GM21825 (cell line): ENCODE data around the gene EGFR.

Experiments
- ATAC-seq: cut with Tn5 transposase; IDR thresholded peaks from one replicate; pipeline ENCODE4 v1.9.1; 2021; ENCODE audit warnings: mild to moderate bottlenecking, moderate library complexity; ENCODE audit not compliant: unreplicated experiment

EGFR gene

DNA sequence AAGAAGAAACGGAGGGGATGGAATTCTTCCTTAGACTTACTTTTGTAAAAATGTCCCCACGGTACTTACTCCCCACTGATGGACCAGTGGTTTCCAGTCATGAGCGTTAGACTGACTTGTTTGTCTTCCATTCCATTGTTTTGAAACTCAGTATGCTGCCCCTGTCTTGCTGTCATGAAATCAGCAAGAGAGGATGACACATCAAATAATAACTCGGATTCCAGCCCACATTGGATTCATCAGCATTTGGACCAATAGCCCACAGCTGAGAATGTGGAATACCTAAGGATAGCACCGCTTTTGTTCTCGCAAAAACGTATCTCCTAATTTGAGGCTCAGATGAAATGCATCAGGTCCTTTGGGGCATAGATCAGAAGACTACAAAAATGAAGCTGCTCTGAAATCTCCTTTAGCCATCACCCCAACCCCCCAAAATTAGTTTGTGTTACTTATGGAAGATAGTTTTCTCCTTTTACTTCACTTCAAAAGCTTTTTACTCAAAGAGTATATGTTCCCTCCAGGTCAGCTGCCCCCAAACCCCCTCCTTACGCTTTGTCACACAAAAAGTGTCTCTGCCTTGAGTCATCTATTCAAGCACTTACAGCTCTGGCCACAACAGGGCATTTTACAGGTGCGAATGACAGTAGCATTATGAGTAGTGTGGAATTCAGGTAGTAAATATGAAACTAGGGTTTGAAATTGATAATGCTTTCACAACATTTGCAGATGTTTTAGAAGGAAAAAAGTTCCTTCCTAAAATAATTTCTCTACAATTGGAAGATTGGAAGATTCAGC, 187.6 kb downstream of the EGFR start:
- no peak for ATAC-seq

DNA sequence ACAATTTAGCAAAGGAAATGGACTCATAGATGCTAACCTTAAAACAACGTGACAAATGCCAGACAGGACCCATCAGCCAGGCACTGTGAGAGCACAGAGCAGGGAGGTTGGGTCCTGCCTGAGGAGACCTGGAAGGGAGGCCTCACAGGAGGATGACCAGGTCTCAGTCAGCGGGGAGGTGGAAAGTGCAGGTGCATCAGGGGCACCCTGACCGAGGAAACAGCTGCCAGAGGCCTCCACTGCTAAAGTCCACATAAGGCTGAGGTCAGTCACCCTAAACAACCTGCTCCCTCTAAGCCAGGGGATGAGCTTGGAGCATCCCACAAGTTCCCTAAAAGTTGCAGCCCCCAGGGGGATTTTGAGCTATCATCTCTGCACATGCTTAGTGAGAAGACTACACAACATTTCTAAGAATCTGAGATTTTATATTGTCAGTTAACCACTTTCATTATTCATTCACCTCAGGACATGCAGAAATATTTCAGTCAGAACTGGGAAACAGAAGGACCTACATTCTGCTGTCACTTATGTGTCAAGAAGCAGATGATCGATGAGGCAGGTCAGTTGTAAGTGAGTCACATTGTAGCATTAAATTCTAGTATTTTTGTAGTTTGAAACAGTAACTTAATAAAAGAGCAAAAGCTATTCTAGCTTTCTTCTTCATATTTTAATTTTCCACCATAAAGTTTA, 188.8 kb downstream of the EGFR start:
- no peak for ATAC-seq

DNA sequence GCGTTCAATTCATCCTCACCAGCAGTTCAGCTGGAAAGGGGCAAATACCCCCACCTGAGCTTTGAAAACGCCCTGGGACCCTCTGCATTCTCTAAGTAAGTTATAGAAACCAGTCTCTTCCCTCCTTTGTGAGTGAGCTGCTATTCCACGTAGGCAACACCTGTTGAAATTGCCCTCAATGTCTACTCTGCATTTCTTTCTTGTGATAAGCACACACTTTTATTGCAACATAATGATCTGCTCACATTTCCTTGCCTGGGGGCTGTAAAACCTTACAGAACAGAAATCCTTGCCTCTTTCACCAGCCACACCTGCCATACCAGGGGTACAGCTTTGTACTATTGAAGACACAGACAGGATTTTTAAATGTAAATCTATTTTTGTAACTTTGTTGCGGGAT, 190.5 kb downstream of the EGFR start:
- no peak for ATAC-seq

DNA sequence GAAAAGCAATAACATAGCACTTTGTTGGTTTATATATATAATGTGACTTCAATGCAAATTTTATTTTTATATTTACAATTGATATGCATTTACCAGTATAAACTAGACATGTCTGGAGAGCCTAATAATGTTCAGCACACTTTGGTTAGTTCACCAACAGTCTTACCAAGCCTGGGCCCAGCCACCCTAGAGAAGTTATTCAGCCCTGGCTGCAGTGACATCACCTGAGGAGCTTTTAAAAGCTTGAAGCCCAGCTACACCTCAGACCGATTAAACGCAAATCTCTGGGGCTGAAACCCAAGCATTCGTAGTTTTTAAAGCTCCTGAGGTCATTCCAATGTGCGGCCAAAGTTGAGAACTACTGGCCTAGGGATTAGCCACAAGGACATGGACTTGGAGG, 191.4 kb downstream of the EGFR start:
- ATAC-seq: no peak

DNA sequence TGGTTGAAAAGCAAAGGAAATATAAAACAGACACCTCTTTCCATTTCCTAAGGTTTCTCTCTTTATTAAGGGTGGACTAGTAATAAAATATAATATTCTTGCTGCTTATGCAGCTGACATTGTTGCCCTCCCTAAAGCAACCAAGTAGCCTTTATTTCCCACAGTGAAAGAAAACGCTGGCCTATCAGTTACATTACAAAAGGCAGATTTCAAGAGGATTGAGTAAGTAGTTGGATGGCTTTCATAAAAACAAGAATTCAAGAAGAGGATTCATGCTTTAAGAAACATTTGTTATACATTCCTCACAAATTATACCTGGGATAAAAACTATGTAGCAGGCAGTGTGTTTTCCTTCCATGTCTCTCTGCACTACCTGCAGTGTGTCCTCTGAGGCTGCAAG, 191.9 kb downstream of the EGFR start:
- ATAC-seq: no peak

DNA sequence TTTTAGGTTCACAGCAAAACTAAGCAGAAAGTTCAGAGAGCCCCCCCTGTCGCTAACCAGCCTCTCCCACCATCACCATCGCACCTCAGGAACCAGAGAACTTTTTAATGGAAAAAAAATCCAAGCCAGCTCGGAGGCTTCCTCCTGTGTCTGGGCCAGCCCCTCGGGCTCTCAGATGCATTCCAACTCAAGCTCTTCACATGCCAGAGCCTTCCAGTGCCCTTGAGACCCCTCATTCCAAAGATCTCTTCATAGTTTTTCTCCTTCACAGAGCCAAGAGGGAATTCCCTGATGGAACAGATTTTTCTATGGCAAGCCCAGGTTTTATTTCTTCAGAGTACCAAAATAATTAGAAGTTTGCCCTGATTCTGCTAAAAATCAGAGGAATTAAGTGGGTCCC, 192.9 kb downstream of the EGFR start:
- no peak for ATAC-seq

DNA sequence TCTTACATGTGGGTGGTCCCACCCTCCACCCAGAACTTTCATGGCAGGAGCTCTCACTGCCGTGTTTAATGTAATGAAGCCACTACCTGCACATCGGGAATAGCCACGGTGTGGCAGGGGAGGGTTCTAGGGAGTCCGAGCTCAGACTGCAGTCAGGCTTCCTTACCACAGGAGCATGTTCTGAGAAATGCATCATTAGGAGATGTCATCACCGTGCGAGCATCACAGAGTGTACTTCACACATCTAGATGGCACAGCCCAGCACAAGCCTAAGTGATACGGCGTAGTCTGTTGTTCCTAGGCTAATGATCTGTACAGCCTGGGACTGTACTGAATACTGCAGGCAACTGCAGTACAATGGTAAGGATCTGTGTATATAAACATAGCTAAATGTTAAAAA, 193.4 kb downstream of the EGFR start:
- no peak for ATAC-seq

DNA sequence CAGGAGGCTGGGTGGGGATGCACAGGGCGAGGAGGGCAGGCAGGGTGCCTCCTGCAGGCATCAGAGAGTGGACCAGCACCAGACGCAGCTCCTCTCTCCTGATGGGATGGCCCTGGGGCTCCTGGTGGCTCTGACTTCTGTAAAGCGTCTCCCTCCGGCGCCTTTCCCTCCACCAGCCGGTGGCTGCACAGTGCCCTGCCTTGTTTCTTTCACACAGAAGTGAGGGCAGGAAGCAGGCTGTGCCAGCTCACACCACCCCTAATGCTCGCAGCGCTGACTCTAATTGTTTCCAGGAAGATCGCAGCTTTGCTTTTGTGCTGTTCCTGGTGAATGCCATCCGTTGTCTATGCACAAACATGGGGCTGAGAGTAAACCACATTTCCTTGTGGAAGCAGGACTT, 194.0 kb downstream of the EGFR start:
- ATAC-seq: no peak

DNA sequence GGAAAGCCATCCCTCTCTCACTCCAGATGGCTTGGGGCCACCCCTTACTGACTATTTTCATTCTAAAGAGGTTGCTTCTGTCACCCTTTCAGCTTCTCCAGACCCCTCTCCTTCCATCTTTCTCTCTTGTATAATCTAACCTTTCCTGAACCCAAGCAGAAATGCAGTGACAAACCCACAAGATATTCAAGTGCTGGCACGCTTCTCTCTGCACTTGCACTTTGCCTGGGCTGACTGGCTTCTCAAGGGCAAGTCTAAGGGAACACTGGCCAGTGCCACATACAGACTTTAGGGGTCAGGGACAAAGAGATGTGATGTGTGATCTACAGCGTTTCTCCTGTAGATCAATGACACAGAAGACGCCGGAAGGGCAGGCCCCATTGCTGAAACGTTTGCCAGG, 195.9 kb downstream of the EGFR start:
- ATAC-seq: no peak

DNA sequence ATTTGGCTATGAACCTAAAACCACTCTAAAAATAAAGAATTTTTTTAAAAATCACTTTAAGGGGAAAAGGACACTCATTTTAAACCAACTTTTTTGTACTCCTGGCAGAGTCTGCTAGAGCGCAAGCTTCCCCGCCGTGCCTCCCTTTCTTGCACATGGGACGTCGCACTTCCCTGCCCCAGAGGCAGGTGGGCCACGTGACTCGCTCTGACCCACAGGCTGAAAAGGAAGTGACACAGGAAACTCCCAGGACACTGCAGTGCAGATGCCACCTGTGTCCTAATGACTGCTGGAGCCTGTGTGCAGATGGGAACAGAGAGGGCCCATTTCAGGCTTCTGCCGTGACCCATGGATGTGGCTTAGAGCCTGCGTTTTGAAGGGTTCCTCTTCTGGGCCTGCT, 204.2 kb downstream of the EGFR start:
- ATAC-seq: no peak

DNA sequence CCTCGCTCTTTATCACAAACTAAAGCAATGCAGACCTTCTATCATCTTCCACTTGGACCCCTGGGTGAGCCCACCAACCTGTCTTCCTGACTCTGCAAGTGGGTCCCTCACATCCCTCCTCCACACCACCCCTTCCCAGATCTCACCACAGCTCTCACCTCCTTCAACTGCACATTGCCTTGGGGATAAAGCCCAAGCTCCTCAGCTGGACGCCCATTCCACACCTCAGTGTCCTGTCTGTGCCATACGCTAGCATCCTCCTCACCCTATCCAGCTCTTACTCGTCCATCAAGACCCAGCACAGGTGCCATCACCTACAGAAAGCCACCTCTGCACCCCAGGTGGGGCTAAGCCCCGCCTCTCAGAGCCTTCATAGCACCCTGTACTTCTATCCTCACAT, 205.3 kb downstream of the EGFR start:
- no peak for ATAC-seq

DNA sequence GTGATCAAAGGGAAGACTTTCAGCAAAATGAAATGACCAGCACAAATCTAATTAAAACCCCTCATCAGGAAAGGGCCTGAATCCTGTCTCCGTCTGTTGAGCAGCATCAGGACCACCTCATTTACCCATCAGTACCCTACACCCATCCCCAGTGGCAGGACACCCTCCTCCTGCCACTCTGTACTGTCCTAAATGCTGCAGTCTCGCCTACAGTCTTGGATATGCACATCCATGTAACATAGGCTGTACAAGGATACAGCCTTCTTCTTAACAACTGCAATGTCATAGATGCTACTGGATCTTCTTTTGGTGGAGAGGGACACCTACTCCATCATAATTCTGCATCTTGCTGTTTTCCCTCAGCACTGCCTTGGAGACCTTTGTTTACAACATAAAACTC, 206.0 kb downstream of the EGFR start:
- no peak for ATAC-seq

DNA sequence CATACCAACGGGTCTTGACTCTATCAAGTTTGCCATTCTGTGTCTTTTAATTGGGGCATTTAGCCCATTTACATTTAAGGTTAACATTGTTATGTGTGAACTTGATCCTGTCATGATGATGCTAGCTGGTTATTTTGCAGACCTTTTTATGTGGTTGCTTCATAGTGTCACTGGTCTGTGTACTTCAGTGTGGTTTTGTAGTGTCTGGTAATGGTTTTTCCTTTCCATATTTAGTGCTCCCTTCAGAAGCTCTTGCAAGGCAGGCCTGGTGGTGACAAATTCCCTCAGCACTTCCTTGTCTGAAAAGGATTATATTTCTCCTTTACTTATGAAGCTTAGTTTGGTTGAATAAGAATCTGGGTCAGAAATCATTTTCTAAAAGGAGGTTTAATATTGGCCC, 211.2 kb downstream of the EGFR start:
- no peak for ATAC-seq

DNA sequence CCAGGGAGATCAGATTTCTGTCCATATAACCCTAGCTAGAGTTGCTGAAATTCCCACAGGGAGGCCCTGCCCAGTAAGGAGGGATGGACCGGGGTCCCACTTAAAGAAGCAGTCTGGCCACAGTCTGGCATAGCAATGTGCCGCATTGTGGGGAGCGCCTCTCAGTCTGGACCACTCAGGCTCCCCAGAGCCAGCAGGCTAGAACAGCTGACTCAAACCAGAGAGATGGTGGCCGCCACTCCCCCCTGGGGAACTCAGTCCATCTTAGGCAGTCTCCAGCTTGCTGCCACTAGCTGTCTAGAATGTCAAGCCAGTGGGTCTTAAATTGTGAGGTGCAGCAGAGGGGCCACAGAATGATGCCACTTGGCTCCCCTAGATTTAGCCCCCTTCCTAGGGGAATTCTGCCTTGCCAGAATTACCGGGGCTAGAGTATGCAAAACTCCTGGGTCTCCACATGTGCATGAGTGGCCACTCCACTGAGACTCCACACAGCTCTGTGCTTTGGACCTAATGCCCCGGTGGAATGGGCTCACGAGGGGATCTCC, 213.0 kb downstream of the EGFR start:
- no peak for ATAC-seq

DNA sequence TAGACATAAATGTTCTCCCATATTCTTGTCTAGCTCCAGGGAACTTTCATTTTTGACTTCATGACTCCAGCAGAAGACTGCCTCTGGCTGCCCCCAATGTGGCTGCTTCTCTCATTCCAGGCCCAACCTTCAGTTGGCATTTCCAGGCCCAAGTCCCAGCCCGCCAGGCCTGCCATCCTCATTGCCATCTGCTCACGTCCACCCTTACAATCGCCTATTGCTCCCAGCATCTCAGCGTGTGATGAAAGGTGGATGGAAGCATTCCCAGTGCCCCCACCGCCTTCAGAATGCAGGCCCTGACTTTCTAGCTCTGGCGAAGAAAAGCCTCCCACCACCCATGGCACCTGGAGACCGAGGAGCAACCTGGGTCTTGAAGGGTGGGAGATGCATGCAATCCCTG, 214.2 kb downstream of the EGFR start:
- ATAC-seq: no peak

DNA sequence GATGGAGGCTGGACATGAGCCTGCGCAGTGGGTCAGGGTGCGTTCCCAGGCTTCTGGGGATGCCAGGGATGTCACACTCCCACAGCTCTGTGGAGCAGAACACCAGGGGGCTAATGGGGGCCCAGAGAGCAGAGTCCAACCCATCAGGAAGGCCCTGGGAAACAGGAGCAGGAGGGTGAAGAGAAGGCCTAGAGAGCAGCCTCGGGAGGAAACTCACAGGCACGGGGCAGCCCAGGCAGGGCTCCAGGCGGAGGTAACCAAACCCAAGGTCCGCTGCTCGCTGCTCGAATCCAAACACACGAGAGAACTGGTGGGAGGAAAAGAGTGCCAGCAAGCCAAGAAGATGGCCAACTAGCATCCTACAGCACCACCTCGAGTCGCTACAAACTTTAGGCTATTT, 215.6 kb downstream of the EGFR start:
- ATAC-seq: no peak

DNA sequence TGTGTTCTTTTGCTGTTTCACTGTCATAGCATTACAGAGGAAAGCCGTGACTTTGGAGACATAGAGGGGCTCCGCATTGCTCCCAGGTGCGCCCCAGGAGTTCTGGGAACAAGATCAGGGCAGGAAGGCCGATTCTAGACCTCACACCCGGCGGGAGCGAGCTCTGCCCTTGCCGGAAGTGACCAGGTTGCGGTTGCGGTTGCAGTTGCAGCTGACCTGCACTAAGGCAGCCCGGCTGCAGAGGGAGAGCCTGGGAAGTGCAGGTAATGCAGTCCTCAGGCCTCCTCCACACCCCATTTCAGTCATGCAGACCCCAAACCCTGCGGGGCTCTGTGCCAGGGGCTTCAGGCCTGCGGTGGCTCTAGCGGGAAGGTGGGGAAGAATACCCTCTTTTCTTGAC, 216.3 kb downstream of the EGFR start:
- no peak for ATAC-seq

DNA sequence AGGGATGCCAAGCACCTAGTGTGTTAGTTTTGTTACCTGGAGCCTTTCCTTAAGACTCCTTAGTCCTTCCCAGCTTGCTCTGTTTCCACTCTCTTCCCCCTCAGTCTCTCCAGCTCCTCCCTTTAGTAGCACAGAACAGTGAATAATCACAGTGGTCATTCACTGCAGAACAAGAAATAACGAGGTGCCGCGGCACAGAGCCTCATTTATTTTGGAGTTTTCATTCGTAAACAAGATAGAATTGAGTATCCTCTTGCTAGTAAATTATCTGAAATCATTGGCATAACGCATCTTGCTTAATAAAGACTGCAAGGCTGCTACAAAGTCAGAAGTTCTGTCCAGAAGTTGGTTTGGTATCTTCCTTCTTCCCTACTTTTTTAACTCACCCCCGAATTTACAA, 217.0 kb downstream of the EGFR start:
- no peak for ATAC-seq

DNA sequence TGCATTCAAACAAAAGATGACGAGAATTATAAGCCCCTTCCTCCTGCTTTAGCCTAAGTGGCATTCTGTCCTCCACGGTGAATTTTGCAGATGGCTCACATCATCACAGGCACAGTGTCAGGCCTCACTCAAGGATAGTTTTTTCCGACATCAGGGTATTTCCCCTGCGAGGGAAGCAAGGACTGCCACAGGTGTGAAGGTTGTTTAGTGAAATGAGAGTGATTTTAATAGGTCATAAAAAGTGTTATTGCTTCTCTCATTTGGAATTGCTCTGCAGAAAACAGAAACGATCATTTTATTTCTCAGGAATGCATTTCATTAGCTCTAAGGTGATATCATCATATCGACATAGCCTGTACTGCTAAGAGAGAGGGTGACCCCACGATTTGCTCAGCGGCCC, 217.7 kb downstream of the EGFR start:
- ATAC-seq: no peak

DNA sequence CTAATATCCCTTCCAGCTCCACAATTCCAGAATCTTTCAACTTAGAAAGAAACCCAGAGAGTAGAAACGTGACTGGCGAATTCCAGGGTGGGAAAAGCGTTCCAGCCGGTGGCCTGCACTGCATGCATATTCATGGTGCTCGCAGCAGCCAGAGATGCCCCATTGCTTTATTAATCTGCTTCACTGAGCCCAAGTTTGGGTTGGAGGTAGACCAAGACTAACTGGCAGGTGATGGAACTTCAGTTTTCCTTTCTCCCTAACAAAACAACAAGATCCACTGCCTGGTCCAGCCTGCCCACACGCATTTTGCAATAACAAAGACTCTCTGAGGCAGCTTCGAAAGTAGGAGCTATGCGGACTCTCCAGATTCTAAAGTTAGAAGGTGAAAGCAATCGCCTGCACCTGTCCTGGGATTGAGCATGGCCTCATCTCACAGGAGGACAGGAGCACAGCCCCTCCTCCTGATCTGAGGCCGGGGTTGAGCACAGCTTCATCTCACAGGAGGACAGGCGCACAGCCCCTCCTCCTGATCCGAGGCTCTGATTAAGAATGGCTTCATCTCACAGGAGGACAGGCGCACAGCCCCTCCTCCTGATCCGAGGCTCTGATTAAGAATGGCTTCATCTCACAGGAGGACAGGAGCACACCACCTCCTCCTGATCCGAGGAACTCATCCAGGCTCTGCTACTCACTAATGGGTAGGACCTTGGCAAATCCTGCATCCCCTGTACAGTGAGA, 218.5 kb downstream of the EGFR start:
- ATAC-seq: no peak

DNA sequence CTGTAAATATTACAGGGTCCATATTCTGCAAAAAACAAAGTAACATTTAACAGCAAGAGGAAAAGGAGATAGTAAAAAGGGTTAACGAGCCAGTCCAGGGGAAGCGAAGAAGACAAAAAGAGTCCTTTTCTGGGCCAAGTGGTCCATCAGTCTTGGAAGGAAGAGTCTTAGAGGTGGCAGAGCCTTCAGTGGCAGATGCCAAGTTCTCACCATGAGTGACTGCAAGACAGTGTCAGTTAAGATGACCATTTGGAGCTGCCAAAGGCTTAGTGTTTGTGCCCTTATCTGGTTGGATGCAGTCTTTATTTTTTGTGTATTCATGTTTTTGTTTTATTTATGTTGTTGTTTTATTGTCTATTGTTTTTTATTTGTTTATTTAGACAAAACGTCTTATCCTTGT, 220.6 kb downstream of the EGFR start:
- ATAC-seq: no peak
